ENCODE measurements around the gene ACSL1.

DNA sequence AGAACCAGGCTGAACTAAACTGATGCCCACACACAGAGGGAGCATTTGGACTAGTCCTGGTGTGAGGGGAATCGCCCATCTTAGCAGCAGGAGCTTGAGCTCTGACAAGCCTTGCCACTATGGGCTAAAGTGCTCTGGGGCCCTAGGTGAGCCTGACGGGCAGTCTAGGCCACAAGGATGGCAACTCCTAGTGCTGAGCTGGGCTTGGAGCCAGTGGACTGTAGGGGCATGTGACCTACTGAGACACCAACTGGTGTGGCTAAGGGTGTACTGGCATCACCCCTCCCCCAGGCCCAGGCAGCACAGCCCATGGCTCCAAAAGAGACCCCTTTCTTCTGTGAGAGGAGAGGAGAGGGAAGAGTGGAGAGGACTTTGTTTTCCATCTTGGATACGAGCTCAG lies 106.4 kb downstream of the ACSL1 start:
- TF ChIP-seq, protein P1, sequence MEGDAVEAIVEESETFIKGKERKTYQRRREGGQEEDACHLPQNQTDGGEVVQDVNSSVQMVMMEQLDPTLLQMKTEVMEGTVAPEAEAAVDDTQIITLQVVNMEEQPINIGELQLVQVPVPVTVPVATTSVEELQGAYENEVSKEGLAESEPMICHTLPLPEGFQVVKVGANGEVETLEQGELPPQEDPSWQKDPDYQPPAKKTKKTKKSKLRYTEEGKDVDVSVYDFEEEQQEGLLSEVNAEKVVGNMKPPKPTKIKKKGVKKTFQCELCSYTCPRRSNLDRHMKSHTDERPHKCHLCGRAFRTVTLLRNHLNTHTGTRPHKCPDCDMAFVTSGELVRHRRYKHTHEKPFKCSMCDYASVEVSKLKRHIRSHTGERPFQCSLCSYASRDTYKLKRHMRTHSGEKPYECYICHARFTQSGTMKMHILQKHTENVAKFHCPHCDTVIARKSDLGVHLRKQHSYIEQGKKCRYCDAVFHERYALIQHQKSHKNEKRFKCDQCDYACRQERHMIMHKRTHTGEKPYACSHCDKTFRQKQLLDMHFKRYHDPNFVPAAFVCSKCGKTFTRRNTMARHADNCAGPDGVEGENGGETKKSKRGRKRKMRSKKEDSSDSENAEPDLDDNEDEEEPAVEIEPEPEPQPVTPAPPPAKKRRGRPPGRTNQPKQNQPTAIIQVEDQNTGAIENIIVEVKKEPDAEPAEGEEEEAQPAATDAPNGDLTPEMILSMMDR (IDR thresholded peaks at IDR 0.05; ENCODE audit: poor library complexity, severe bottlenecking) = no peak
- no peak for TF ChIP-seq POLR2AphosphoS5 (IDR thresholded peaks at IDR 0.05)
- TF ChIP-seq, protein P2, sequence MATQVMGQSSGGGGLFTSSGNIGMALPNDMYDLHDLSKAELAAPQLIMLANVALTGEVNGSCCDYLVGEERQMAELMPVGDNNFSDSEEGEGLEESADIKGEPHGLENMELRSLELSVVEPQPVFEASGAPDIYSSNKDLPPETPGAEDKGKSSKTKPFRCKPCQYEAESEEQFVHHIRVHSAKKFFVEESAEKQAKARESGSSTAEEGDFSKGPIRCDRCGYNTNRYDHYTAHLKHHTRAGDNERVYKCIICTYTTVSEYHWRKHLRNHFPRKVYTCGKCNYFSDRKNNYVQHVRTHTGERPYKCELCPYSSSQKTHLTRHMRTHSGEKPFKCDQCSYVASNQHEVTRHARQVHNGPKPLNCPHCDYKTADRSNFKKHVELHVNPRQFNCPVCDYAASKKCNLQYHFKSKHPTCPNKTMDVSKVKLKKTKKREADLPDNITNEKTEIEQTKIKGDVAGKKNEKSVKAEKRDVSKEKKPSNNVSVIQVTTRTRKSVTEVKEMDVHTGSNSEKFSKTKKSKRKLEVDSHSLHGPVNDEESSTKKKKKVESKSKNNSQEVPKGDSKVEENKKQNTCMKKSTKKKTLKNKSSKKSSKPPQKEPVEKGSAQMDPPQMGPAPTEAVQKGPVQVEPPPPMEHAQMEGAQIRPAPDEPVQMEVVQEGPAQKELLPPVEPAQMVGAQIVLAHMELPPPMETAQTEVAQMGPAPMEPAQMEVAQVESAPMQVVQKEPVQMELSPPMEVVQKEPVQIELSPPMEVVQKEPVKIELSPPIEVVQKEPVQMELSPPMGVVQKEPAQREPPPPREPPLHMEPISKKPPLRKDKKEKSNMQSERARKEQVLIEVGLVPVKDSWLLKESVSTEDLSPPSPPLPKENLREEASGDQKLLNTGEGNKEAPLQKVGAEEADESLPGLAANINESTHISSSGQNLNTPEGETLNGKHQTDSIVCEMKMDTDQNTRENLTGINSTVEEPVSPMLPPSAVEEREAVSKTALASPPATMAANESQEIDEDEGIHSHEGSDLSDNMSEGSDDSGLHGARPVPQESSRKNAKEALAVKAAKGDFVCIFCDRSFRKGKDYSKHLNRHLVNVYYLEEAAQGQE (IDR thresholded peaks at IDR 0.05; ENCODE audit: borderline replicate concordance) = no peak
- no peak for TF ChIP-seq EZH2 (IDR thresholded peaks at IDR 0.05; ENCODE audit: borderline replicate concordance, insufficient read depth, low read length, poor library complexity, severe bottlenecking)
